T-helper 2 cell treated with Interferon-gamma antibody and Interleukin-4, amounts not matched to agents 100 ng/mL and 5 ng/mL, for 36 hours (primary cell): Measurements from ENCODE around the gene MBP. TPM values are rescaled to one million over a fixed set of nuclear protein-coding genes. Genes with fewer than 3 reads are reported as not detected.
"Not testable (repeated sequence)": the region's sequence is repeated elsewhere in the genome, so short reads cannot be mapped to it uniquely, and the experiment has no call there.

Experiments used
- intact Hi-C: fragments of 100-400 bp; cut with micrococcal nuclease; formaldehyde crosslinking; loops from one replicate; pipeline ENCODE4 v1.15.1; 2023
- total RNA-seq: library from RNA; stranded (reverse); gene quantifications from 2 replicates; pipeline ENCODE4 v1.2.3, GENCODE V29; 2022

Gene MBP
- total RNA-seq, 1 donor from 2014 or later = 89.5 TPM

- intact Hi-C loops = no loop called here
Measured at GRCh38 chr18:76979111-76979751, 153.4 kb downstream of the MBP start.

- intact Hi-C loops = no loop called here
Measured at GRCh38 chr18:76978616-76979015, 154.0 kb downstream of the MBP start.

- intact Hi-C loops = no loop called here
Measured at GRCh38 chr18:76977684-76978232, 154.8 kb downstream of the MBP start.

GRCh38 chr18:76977108-76977621 lies 155.4 kb downstream of the MBP start:
- intact Hi-C loops = no loop called here

GRCh38 chr18:76975577-76976110 lies 156.9 kb downstream of the MBP start:
- intact Hi-C loops = no loop called here

GRCh38 chr18:76974386-76974785 lies 158.2 kb downstream of the MBP start:
- intact Hi-C loops = no loop called here

GRCh38 chr18:76973520-76974266 lies 158.9 kb downstream of the MBP start:
- intact Hi-C loops = no loop called here

- intact Hi-C loops = no loop called here
Measured at GRCh38 chr18:76972846-76973519, 159.6 kb downstream of the MBP start.

- intact Hi-C loops = no loop called here
Measured at GRCh38 chr18:76972241-76972640, 160.3 kb downstream of the MBP start.

- intact Hi-C loops = no loop called here
Measured at GRCh38 chr18:76970770-76971559, 161.6 kb downstream of the MBP start.

- intact Hi-C loops = no loop called here
Measured at GRCh38 chr18:76967721-76968472, 164.7 kb downstream of the MBP start.

- intact Hi-C loops = not testable (repeated sequence)
Measured at GRCh38 chr18:76967299-76967698, 165.3 kb downstream of the MBP start.

- intact Hi-C loops = loop anchor here (2.0 kb wide), 1 partner anchor 17 kb away; no protein-coding TSS in a partner anchor
Measured at GRCh38 chr18:76965555-76966151, 166.9 kb downstream of the MBP start.

GRCh38 chr18:76963936-76964335 lies 168.6 kb downstream of the MBP start:
- intact Hi-C loops = loop anchor here (2.0 kb wide), 1 partner anchor 19 kb away; no protein-coding TSS in a partner anchor

GRCh38 chr18:76962851-76963250 lies 169.7 kb downstream of the MBP start:
- intact Hi-C loops = no loop called here

- intact Hi-C loops = no loop called here
Measured at GRCh38 chr18:76960528-76961035, 172.0 kb downstream of the MBP start.

GRCh38 chr18:76959605-76960004 lies 173.0 kb downstream of the MBP start:
- intact Hi-C loops = no loop called here

GRCh38 chr18:76958692-76959341 lies 173.8 kb downstream of the MBP start:
- intact Hi-C loops = no loop called here
